Brain microvascular endothelial cell (primary cell): Measurements from ENCODE around the gene MTMR10.
A peak's percentile ranks its signal among the peaks of the same experiment; 100 is the strongest.

ENCODE experiments used
- DNase-seq: peaks from one replicate; pipeline ENCODE4 v3.0.0-alpha.2; 2020
- H3K27ac ChIP-seq: fragments of 250-450 bp; sonication (Bioruptor Pico); 2 replicates; pipeline ENCODE4 v1.5.1; 2020; ENCODE audit warnings: mild to moderate bottlenecking, moderate library complexity
- H3K27me3 ChIP-seq: fragments of 250-450 bp; sonication (Bioruptor Pico); replicated peaks from 2 replicates; pipeline ENCODE4 v1.5.1; 2020; ENCODE audit warnings: mild to moderate bottlenecking
- H3K36me3 ChIP-seq: fragments of 250-450 bp; sonication (Bioruptor Pico); replicated peaks from 2 replicates; pipeline ENCODE4 v1.5.1; 2020; ENCODE audit warnings: mild to moderate bottlenecking
- H3K4me3 ChIP-seq: 2 replicates; pipeline ENCODE4 v1.5.1; 2011; ENCODE audit warnings: low read depth, mild to moderate bottlenecking, control low read depth, low read length, moderate library complexity
- in situ Hi-C: cut with HindIII; loops from 2 replicates; pipeline ENCODE4 v1.10.0; 2017; ENCODE audit warnings: low sequenced_read_pairs, low pct_ligation_motif_present
- TF ChIP-seq, protein P1 (sequence below): IDR thresholded peaks from 2 replicates; pipeline ENCODE4 v1.5.1; 2011; ENCODE audit warnings: low read depth, mild to moderate bottlenecking, moderate library complexity, low read length, control low read depth, inconsistent platforms; ENCODE audit errors: missing control alignments

MTMR10 gene

DNA sequence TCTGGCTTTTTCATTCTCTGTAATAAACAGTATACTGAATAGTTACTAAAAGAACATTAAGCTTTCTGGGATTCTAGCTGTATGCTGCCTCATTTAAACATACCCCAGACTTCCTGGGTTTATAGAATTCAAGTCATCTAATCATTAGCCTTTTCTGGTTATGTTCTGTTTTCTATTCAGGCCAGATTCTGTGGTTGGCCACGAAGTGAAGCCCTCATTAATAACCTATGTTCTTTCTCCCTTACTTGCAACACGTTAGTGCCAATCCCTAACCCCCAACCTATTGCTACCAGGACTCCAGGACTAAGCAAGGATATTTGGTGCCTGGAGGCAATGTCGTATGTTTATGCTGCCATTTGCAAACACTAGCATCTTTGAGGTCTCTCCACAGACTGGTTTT lies 28.6 kb upstream of the MTMR10 start:
- Histone ChIP-seq H3K36me3 (no peaks in the 10 kb centered on the region), H3K27me3 (no peaks in the 10 kb centered on the region), H3K4me3 (no peak overlapping the region), H3K27ac (no peak overlapping the region)
- in situ Hi-C loops, result no loop called here
- no peak for DNase-seq
- TF ChIP-seq, protein P1, sequence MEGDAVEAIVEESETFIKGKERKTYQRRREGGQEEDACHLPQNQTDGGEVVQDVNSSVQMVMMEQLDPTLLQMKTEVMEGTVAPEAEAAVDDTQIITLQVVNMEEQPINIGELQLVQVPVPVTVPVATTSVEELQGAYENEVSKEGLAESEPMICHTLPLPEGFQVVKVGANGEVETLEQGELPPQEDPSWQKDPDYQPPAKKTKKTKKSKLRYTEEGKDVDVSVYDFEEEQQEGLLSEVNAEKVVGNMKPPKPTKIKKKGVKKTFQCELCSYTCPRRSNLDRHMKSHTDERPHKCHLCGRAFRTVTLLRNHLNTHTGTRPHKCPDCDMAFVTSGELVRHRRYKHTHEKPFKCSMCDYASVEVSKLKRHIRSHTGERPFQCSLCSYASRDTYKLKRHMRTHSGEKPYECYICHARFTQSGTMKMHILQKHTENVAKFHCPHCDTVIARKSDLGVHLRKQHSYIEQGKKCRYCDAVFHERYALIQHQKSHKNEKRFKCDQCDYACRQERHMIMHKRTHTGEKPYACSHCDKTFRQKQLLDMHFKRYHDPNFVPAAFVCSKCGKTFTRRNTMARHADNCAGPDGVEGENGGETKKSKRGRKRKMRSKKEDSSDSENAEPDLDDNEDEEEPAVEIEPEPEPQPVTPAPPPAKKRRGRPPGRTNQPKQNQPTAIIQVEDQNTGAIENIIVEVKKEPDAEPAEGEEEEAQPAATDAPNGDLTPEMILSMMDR, result no peak

DNA sequence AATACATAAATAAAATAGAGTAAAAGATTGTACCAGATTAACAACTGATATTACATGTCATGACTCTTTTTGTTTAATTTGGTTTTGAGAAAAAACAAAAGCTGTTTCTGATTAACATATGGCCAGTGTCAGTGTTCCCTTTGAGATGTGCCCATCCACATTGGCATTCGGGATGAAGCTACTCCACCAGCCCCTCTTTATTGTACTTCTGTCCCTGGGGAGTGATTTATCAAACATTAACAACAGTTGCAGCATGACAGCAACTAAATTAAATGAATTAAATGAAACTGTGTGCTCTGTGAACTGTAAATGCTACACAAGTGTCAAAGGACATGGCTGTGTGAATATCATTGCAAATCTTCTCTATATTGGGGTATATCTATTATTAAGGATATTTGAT lies 25.9 kb upstream of the MTMR10 start:
- in situ Hi-C loops, result no loop called here
- H3K27me3 ChIP-seq, result no peaks in the 10 kb centered on the region
- H3K27ac ChIP-seq, result no peak overlapping the region
- TF ChIP-seq, protein P1, result no peak
- no peak overlapping the region for H3K4me3 ChIP-seq
- DNase-seq, result no peak
- no peaks in the 10 kb centered on the region for H3K36me3 ChIP-seq

DNA sequence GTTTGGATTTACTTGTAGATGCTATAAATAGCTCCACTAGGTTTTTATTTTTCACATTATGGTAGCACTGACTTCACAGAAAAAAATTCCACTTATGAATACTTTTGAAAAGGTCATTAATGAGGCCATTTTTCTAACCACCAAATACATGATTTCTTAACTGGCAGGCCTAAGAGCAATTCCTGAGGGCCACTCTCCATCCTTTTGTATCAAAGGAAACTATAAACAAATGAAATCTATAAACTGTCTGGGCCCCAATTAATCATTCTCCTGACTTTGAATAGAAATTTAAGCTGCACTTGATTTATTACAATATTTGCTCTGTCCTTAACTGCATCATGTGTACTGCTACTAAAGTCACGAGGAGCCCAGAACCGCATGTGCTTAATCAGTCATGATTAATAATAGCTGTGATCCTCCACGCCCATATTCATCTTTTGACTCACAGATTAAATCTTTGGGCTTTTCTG lies 25.1 kb upstream of the MTMR10 start:
- H3K4me3 ChIP-seq, result no peak overlapping the region
- TF ChIP-seq, protein P1, result no peak
- in situ Hi-C loops, result no loop called here
- peak; percentile 1 for DNase-seq
- no peaks in the 10 kb centered on the region for H3K27me3 ChIP-seq
- H3K36me3 ChIP-seq, result no peaks in the 10 kb centered on the region
- H3K27ac ChIP-seq, result no peak overlapping the region

DNA sequence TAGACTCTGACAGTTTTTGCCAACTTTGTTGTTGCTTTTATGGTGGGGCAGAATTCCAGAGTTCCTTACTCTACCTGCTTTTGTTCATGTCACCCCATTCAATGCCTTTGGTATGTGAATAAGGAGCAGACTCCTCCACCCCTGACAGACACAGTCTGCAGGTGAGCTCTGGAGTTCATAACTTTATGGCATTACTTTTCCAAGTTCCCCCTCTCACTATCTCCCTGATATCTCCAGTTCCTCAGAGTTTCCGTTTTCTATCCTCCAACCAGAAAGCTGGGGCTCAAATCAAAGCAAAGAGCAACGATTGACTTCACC lies 23.1 kb upstream of the MTMR10 start:
- Histone ChIP-seq H3K27me3 (no peaks in the 10 kb centered on the region), H3K4me3 (no peak overlapping the region), H3K36me3 (no peaks in the 10 kb centered on the region), H3K27ac (no peak overlapping the region)
- in situ Hi-C loops, result no loop called here
- no peak for DNase-seq
- TF ChIP-seq, protein P1, result no peak

DNA sequence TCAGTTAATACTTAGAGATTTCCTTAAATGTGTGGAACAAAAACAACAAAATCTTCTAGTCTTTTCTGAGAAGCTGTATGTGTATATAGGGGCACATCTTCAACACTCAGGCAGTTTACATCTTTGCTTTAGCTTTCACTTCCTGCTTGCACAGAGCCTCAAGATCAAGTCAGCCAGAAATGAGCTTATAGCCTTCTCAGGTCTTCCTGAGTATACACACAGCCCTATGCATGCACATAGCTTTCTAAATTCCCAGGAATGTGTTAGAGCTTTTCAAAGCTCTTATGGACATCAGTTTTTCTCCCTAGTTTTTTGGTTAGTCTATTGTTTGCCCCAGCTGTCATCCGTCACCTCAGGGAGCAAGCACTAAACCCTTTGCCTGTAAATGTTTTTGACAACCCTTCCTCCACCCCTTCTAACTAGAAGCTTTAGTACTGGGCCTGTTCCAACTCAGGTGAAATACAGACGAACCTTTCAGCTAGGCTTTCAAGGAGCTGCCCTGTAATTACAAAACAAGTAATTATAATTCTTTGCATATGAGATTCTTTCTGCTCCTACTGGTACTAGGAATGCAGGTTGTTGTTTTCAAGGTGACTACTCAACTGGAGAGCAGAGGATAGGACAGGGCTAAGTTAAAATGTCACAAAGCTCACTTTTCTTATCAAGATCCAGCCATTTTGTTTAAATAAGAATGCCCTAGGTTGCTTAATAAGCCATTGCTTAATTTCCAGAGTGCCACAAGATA lies 22.6 kb upstream of the MTMR10 start:
- no peaks in the 10 kb centered on the region for H3K36me3 ChIP-seq
- DNase-seq, result no peak
- no peaks in the 10 kb centered on the region for H3K27me3 ChIP-seq
- TF ChIP-seq, protein P1, result no peak
- no peak overlapping the region for H3K27ac ChIP-seq
- no peak overlapping the region for H3K4me3 ChIP-seq
- in situ Hi-C loops, result no loop called here

DNA sequence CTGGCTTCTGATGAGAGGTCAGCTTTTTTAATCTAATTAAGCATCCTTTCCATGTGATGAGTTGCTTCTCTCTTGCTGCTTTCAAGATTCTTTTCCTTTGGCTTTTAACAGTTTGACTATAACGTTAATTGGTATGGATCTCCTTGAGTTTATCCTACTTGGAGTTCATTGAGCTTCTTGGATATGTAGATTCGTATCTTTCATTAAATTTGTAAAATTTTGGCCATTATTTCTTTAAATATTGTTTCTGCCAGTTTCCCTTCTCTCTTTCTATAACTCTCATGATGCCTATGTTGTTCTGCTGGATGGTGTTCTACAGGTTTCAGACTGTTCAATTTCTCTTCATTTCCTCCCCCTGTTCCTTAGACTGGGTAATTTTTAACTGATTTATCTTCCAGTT lies 21.0 kb upstream of the MTMR10 start:
- in situ Hi-C loops, result no loop called here
- Histone ChIP-seq H3K27ac (no peak overlapping the region), H3K36me3 (no peaks in the 10 kb centered on the region), H3K27me3 (no peaks in the 10 kb centered on the region), H3K4me3 (no peak overlapping the region)
- DNase-seq, result no peak
- TF ChIP-seq, protein P1, result no peak
